CD4-positive, CD25-positive, alpha-beta regulatory T cell (primary cell): ENCODE data around the gene ZNF787. TPM values are rescaled to one million over a fixed set of nuclear protein-coding genes. Genes with fewer than 3 reads are reported as not detected.

ENCODE experiments used
- ATAC-seq, 2 donors: fragments of 150-1000 bp; cut with Tn5 transposase; one replicate each; pipeline ENCODE4 v1.10.0; 2021; ENCODE audit warnings: low read depth in 2 of 2, moderate number of reproducible peaks in 2 of 2, moderate library complexity in 1 of 2
- DNase-seq, 3 donors: peaks; one replicate each; pipeline versions ENCODE4 v3.0.0 to v3.0.0-alpha.2; 2012 to 2022; ENCODE audit warnings: mixed read lengths in 1 of 3
- H3K27ac ChIP-seq: one replicate; pipeline ENCODE4 v1.7.0; 2013; ENCODE audit warnings: mild to moderate bottlenecking, low read length; ENCODE audit not compliant: insufficient read depth, poor library complexity, severe bottlenecking
- H3K27me3 ChIP-seq: one replicate; pipeline ENCODE4 v1.7.0; 2013; ENCODE audit warnings: low read length; ENCODE audit not compliant: control insufficient read depth, insufficient read depth
- H3K36me3 ChIP-seq: one replicate; pipeline ENCODE4 v1.7.0; 2013; ENCODE audit warnings: mild to moderate bottlenecking, low read length, moderate library complexity; ENCODE audit not compliant: control insufficient read depth, insufficient read depth
- H3K4me1 ChIP-seq: 2 replicates; pipeline ENCODE4 v1.7.0; 2013; ENCODE audit warnings: mild to moderate bottlenecking, low read length; ENCODE audit not compliant: insufficient read depth, control insufficient read depth, poor library complexity, severe bottlenecking
- H3K4me3 ChIP-seq: one replicate; pipeline ENCODE4 v1.7.0; 2013; ENCODE audit warnings: low read depth, mild to moderate bottlenecking, low read length, moderate library complexity
- H3K9me3 ChIP-seq, 2 experiments: 1 replicate in 1 of 2; 2 replicates in 1 of 2; pipeline ENCODE4 v1.7.0; 2013; ENCODE audit warnings: low read length in 2 of 2, mild to moderate bottlenecking in 1 of 2, moderate library complexity in 1 of 2; ENCODE audit not compliant: control insufficient read depth in 2 of 2
- H3K27ac Mint-ChIP-seq, 3 donors: one replicate each; pipeline ENCODE4 v1.8.0; 2020 to 2022; ENCODE audit warnings: mild to moderate bottlenecking in 3 of 3, mixed read lengths in 3 of 3, moderate library complexity in 2 of 3
- H3K27me3 Mint-ChIP-seq: one replicate; pipeline ENCODE4 v1.8.0; 2022; ENCODE audit warnings: mild to moderate bottlenecking, mixed read lengths
- H3K36me3 Mint-ChIP-seq: one replicate; pipeline ENCODE4 v1.8.0; 2020; ENCODE audit warnings: mixed read lengths
- H3K4me1 Mint-ChIP-seq, 4 donors: one replicate each; pipeline ENCODE4 v1.8.0; 2020 to 2022; ENCODE audit warnings: mixed read lengths in 4 of 4, mild to moderate bottlenecking in 1 of 4
- H3K4me3 Mint-ChIP-seq, 4 donors: one replicate each; pipeline ENCODE4 v1.8.0; 2020 to 2022; ENCODE audit warnings: mild to moderate bottlenecking in 4 of 4, mixed read lengths in 4 of 4, moderate library complexity in 3 of 4
- H3K9me3 Mint-ChIP-seq, 7 donors: one replicate each; pipeline ENCODE4 v1.8.0; 2020 to 2022; ENCODE audit warnings: mixed read lengths in 7 of 7, mild to moderate bottlenecking in 3 of 7, moderate library complexity in 2 of 7
- polyA plus RNA-seq, 4 donors: library from polyadenylated mRNA; unstranded; fragments of 300-500 nt; fragmentation: Illumina TruSeq; gene quantifications; one replicate each; pipeline ENCODE4 v1.2.3, GENCODE V29; 2021
- total RNA-seq: library from RNA; stranded (reverse); gene quantifications from one replicate; pipeline ENCODE4 v1.2.3, GENCODE V29; 2022

ZNF787 gene
- total and polyA plus RNA-seq, 5 donors from 2014 or later = 0.73 to 21.4 (median 1.5) TPM

DNA sequence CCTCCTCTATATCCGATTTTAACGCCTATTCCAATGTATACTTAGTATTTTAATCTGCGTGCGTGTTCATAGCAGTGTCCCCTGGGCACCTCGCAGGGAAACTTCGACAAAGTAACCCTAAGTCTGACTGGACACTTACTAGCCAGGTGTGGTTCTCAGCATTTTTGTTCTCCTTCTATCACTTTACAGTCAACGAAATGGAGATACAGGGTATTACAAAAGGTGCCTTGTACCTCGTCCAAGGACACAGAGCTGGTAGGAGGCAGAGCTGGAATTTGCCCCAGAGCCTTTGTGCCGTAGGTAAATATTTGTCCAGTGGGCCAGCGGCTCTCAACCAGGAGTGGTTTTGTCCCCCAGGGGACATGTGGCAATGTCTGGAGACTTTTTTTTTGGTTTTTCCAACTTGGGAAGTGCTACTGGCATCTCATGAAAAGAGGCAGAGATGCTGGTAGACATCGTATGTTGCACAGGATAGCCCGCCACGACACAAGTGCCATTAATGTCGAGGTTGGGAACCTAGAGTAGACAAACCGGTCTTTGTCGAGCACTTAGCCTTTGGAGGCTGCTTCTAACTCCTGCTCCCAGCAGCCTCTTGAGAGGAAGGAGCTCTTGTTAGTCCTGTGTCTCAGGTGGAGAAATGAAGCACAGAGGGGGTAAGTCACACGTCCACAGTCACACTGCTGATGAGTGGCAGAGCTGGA lies 21.1 kb upstream of the ZNF787 start:
- no peaks in the 10 kb centered on the region for H3K27me3 Mint-ChIP-seq
- DNase-seq (no peak), ATAC-seq (no peak)
- no peaks in the 10 kb centered on the region for H3K9me3 Mint-ChIP-seq
- Histone ChIP-seq H3K4me3 (peak overlapping the region; percentile 77), H3K9me3 (no peaks in the 10 kb centered on the region), H3K27ac (peak overlapping the region; percentile 15), H3K36me3 (no peaks in the 10 kb centered on the region), H3K4me1 (peaks cover 23% of the 10 kb centered on the region), H3K27me3 (no peaks in the 10 kb centered on the region)
- no peaks in the 10 kb centered on the region for H3K36me3 Mint-ChIP-seq
- H3K4me1 Mint-ChIP-seq = peaks cover 12 to 43% (median 29%) of the 10 kb centered on the region in 4 donors
- peak overlapping the region in 2 of 3 donors; percentile 86 to 88 for H3K27ac Mint-ChIP-seq
- H3K4me3 Mint-ChIP-seq = peak overlapping the region; percentile 78 to 92 (median 86)

DNA sequence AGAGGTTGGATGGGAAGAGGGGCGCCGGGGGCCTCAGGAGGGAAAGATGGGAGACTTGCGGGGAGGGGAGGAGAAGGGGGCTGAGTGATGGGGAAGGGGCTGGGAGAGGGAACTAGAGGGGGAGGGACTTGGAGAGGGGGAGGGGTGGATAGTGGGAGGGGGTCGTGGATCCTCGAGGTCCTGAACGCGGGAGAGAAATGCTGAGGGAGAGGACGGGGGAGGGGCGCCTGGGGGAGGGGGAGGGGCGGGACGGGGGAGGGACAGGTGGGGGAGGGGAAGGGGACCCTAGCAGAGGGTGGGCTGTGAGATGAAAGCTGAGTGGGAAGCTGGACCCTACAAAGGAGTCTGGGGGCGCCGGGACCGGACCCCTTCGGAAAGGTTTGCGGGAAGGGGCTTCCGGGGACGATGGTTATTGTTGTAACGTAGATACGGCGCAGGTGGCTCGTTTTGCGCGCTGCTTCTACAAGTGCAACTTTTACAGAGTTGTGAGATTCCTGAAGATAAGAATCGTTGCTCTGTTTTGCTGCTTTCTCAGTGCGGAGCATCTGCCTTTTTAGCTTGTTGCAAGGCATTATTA lies 20.4 kb upstream of the ZNF787 start:
- Mint-ChIP-seq H3K27ac (peak overlapping the region in 2 of 3 donors; percentile 88 to 93), H3K4me1 (peaks cover 12 to 43% (median 29%) of the 10 kb centered on the region in 4 donors), H3K4me3 (peak overlapping the region; percentile 89 to 98 (median 94)), H3K27me3 (no peaks in the 10 kb centered on the region), H3K36me3 (no peaks in the 10 kb centered on the region), H3K9me3 (no peaks in the 10 kb centered on the region)
- DNase-seq (peak; percentile 30 to 58 (median 54)), ATAC-seq (no peak)
- Histone ChIP-seq H3K9me3 (no peaks in the 10 kb centered on the region), H3K4me3 (peak overlapping the region; percentile 77), H3K27ac (peak overlapping the region; percentile 84), H3K36me3 (no peaks in the 10 kb centered on the region), H3K4me1 (peaks cover 23% of the 10 kb centered on the region), H3K27me3 (no peaks in the 10 kb centered on the region)

DNA sequence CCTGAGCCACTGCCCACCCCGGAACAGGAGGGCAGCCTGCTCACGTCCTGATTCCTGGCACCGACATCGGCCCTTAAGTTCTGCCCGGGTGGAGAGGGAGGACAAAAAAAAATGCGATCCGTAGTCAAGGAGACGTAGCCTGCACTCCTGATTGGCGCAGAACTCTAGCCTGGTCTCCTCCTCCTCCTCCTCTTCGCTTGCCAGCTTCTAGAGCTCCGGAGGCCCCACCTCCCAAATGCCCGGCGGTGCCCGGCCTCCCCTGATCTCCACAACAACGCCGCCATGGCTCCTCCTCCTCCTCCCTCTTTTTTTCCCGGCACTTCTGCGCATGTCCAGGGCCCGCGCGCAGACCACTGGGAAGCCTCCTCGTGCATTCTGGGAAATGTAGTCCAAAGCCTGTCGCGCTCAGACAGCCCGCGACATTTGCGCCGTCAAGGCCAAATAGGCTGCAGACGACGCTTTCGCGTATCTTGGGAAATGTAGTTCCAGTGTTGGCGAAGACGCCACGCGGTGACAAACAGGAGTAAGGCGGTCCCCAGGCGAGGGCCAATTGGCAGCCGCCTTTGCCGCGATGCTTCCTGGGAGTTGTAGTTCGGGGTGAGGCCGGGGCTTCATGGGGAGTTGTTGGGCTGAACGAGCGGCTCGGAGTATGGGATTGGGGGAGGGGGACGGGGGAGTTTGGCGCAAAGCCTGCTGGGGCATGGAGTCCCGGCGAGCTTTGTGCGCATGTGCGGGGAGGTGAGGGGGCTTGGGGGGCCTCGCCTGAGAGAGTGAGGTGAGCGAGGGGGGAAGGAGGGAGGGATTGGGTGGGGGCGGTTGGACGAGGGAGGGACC lies 19.7 kb upstream of the ZNF787 start, which contains the start of gene ZNF444:
Gene ZNF444, plus strand, starts transcription at position 705 of the 834 bp plus-strand sequence. CDS start 5,625 bp downstream, outside the sequence.
- Mint-ChIP-seq H3K27ac (peak within 1 kb of the TSS; percentile 93 to 97 (median 96)), H3K36me3 (no peaks in the 10 kb centered on the region), H3K4me1 (peaks cover 12 to 43% (median 29%) of the 10 kb centered on the region in 4 donors), H3K9me3 (no peaks in the 10 kb centered on the region), H3K4me3 (peak within 1 kb of the TSS; percentile 89 to 98 (median 95)), H3K27me3 (no peaks in the 10 kb centered on the region)
- Histone ChIP-seq H3K27me3 (no peaks in the 10 kb centered on the region), H3K9me3 (no peaks in the 10 kb centered on the region), H3K36me3 (no peaks in the 10 kb centered on the region), H3K27ac (peak within 1 kb of the TSS; percentile 84), H3K4me3 (peak within 1 kb of the TSS; percentile 77), H3K4me1 (peaks cover 23% of the 10 kb centered on the region)
- peak; percentile 99 for DNase-seq
- ATAC-seq = peak; percentile 90 to 92

DNA sequence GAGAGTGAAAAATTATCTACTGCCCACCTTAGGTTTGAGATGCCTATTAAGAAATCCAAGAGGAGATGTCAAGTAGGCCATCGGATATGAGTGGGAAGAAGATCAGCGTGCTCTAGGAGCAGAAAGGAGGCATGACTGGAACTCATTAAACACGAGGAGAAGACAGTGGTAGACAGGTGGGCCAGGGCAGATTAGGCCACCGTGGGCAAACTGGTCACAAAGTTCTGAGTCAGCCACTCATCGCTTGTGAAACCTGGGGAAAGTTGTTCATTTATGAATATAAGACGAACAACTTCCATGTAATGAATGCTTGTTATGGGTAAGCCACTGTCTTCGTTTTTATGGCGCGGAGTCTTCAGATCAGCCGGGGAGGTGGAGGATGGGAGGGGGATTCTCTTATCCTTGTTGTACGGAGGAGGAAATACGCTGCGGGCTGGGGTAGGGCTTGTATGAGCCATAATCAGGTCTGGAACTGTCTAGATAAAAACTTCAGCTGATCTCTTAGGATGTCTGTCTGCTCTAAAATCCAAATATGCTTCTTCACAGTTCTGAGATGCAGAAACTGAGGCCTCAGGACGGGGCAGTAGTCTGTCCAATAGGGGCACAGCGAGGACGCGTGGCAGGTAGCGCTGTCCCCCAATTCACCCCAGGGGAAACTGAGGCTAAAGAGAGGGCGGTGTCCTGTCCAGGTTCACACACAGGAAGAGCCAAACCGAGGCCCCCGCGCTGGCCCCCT lies 18.9 kb upstream of the ZNF787 start:
- Mint-ChIP-seq H3K27me3 (no peaks in the 10 kb centered on the region), H3K9me3 (no peaks in the 10 kb centered on the region), H3K4me3 (peak overlapping the region; percentile 89 to 98 (median 95)), H3K4me1 (peaks cover 12 to 43% (median 29%) of the 10 kb centered on the region in 4 donors), H3K36me3 (no peaks in the 10 kb centered on the region), H3K27ac (peak overlapping the region; percentile 93 to 97 (median 96))
- Histone ChIP-seq H3K4me1 (peaks cover 23% of the 10 kb centered on the region), H3K27ac (peak overlapping the region; percentile 84), H3K4me3 (peak overlapping the region; percentile 75), H3K36me3 (no peaks in the 10 kb centered on the region), H3K27me3 (no peaks in the 10 kb centered on the region), H3K9me3 (no peaks in the 10 kb centered on the region)
- DNase-seq (no peak), ATAC-seq (no peak)

DNA sequence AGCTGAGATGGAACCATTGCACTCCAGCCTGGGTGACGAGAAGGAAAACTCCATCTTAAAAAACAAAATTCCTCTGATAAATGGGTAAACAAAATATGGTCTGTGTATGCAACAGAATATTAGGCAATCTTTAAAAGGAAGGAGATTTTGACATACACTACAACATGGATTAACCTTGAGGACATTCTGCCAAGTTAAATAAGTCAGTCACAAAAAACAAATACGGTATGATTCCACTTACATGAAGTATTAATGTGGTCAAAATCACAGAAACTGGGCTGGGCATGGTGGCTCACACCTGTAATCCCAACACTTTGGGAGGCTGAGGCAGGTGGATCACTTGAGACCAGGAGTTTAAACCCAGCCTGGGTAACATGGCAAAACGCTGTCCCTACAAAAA lies 17.0 kb upstream of the ZNF787 start:
- Histone ChIP-seq H3K4me1 (peaks cover 23% of the 10 kb centered on the region), H3K36me3 (no peaks in the 10 kb centered on the region), H3K4me3 (no peak overlapping the region), H3K27me3 (no peaks in the 10 kb centered on the region), H3K9me3 (no peaks in the 10 kb centered on the region), H3K27ac (no peak overlapping the region)
- ATAC-seq (no peak), DNase-seq (no peak)
- Mint-ChIP-seq H3K27me3 (no peaks in the 10 kb centered on the region), H3K27ac (no peak overlapping the region), H3K4me3 (peak overlapping the region in 2 of 4 donors; percentile 27 to 39), H3K4me1 (peaks cover 12 to 30% (median 18%) of the 10 kb centered on the region in 4 donors), H3K36me3 (no peaks in the 10 kb centered on the region), H3K9me3 (no peaks in the 10 kb centered on the region)

DNA sequence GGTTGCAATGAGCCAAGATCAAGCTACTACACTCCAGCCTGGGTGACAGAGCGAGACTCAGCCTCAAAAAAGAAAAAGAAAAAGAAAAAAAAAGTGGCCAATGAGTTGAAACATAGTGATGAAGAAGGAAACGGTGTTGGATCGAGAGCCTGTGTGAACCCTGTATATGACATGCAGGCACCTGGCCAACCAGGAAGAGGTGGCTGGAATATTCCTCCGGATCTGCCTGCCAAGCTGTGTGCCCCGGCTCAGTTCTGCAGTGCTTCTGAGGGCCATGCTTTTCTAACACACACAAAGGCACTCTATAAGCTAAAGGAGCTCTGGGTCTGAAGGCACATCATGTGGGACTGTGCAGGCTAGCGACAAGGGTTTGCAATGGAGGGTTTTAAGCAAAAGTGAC lies 16.3 kb upstream of the ZNF787 start:
- H3K27ac Mint-ChIP-seq = peak overlapping the region in 1 of 3 donors; percentile 86
- Histone ChIP-seq H3K9me3 (no peaks in the 10 kb centered on the region), H3K4me3 (no peak overlapping the region), H3K27me3 (no peaks in the 10 kb centered on the region), H3K36me3 (no peaks in the 10 kb centered on the region), H3K27ac (no peak overlapping the region), H3K4me1 (peaks cover 19% of the 10 kb centered on the region)
- H3K9me3 Mint-ChIP-seq = no peaks in the 10 kb centered on the region
- DNase-seq (no peak), ATAC-seq (no peak)
- H3K4me3 Mint-ChIP-seq = no peak overlapping the region
- no peaks in the 10 kb centered on the region for H3K27me3 Mint-ChIP-seq
- H3K36me3 Mint-ChIP-seq = no peaks in the 10 kb centered on the region
- peaks cover 8 to 24% (median 14%) of the 10 kb centered on the region in 4 donors for H3K4me1 Mint-ChIP-seq

DNA sequence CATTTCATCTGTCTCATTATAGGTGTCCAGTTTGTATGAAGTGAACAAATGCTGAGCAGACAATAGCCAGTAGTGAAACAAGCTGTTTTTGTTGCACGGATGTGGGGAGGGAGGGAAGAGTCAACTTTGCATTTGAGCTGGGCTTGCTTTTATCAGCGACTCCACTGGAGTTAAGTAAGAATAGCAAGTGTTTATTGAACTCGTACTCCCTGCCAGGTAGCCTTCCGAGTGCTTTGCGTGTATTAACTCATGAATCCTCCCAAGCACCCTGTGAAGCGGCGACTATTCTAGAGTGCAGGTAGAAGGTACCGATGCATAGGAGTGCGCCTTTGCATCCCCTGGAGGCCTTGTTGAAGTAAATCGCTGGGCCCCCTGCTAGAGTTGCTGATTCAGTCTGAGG lies 15.3 kb upstream of the ZNF787 start:
- H3K9me3 ChIP-seq = no peaks in the 10 kb centered on the region
- Mint-ChIP-seq H3K27ac (no peak overlapping the region), H3K4me1 (peaks cover 5 to 18% (median 7%) of the 10 kb centered on the region in 4 donors), H3K9me3 (peaks cover 0 to 2% (median 0%) of the 10 kb centered on the region in 7 donors), H3K4me3 (no peak overlapping the region), H3K27me3 (no peaks in the 10 kb centered on the region), H3K36me3 (no peaks in the 10 kb centered on the region)
- no peak for ATAC-seq
- H3K27me3 ChIP-seq = no peaks in the 10 kb centered on the region
- no peaks in the 10 kb centered on the region for H3K36me3 ChIP-seq
- H3K4me3 ChIP-seq = no peak overlapping the region
- H3K4me1 ChIP-seq = peaks cover 10% of the 10 kb centered on the region
- H3K27ac ChIP-seq = no peak overlapping the region
- no peak for DNase-seq
